Esophagus muscularis mucosa (tissue), 4 donors: ENCODE data around the gene BLACAT1.

Source experiments
- CTCF ChIP-seq, 3 experiments: fragments of 200-600 bp in 2 of 3; fragments of 450-650 bp in 1 of 3; sonication (generic) in 2 of 3; IDR thresholded peaks; one replicate each; pipeline ENCODE4 v1.5.1; 2017 to 2019; ENCODE audit warnings: antibody characterized with exemption in 3 of 3, mild to moderate bottlenecking in 2 of 3, moderate library complexity in 1 of 3
- EP300 ChIP-seq: sonication (generic); formaldehyde crosslinking; IDR thresholded peaks from one replicate; pipeline ENCODE4 v1.6.1; 2017; ENCODE audit warnings: antibody characterized with exemption
- POLR2A ChIP-seq: fragments of 450-650 bp; IDR thresholded peaks from one replicate; pipeline ENCODE4 v1.6.1; 2017; ENCODE audit warnings: antibody characterized with exemption, moderate library complexity, mild to moderate bottlenecking, low read depth
- POLR2AphosphoS5 ChIP-seq, 2 donors: sonication (generic); formaldehyde crosslinking; IDR thresholded peaks; one replicate each; pipeline ENCODE4 v1.6.1; 2017; ENCODE audit warnings: antibody characterized with exemption in 2 of 2

- no peak for TF ChIP-seq CTCF (IDR thresholded peaks at IDR 0.05)
- TF ChIP-seq EP300, result no peak
- no peak for TF ChIP-seq POLR2AphosphoS5 (IDR thresholded peaks at IDR 0.05)
- TF ChIP-seq POLR2A, result no peak
Measured at GRCh38 chr1:205423814-205424399, 31.9 kb downstream of the BLACAT1 start.
